ENCODE measurements around the gene CD207.

Gene CD207

DNA sequence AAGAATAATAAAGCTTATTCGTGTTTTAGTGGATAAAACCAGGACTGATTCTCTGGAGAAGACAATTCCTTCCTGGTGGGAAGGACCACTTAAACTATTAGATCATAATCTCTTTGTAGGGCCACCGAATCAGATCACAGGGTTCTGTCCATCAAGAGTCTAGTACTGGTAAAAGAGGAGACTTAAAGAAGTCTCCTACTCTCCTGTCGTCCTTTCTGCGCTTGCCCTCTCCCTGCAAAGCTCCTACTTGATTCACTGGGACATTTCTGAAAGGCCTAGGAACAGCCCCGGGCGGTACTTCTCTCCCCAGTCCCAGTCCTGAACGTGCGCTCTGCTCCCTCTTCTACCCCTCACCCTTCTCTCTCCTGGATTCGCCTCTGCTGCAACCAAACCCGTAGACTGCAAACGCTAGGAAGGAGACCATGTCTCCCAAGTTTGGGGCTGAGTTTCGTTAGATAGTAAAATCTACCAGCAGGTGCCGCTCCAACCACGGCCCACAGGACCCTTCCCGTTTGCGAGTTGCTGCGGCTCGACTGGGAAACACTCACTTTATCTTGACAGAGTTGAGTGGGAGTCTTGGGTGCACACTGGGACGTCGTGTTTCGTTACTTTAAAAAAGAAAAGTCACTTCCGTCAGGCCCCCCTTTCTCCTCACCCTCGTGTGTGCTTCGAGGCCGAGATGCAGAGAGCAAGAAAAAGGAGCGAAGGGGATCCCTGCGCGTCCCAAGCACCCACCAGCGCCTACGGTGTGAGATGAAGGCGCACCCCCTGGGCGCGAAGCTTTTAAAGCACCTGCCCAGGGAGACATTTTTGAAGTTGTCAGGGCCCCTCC lies 46.1 kb downstream of the CD207 start:
- TF ChIP-seq GATA3 (IDR thresholded peaks at IDR 0.05; ENCODE audit: low read depth, low read length) (no peak), GATA2 (IDR thresholded peaks at IDR 0.05; ENCODE audit: low read depth, low read length) (no peak)

GRCh38 chr2:70785137-70785911 lies 50.3 kb downstream of the CD207 start:
- TF ChIP-seq GATA2 (IDR thresholded peaks at IDR 0.05; ENCODE audit: low read depth, low read length) = no peak
- TF ChIP-seq GATA3 (IDR thresholded peaks at IDR 0.05; ENCODE audit: low read depth, low read length) = no peak

- TF ChIP-seq GATA3 (IDR thresholded peaks at IDR 0.05; ENCODE audit: low read depth, low read length) (no peak), GATA2 (IDR thresholded peaks at IDR 0.05; ENCODE audit: low read depth, low read length) (no peak)
These were observed 51.3 kb downstream of the CD207 start for GRCh38 chr2:70784320-70784719.
